H9 (cell line): ENCODE data around the gene SMARCAL1. TPM values are rescaled to one million over a fixed set of nuclear protein-coding genes. Genes with fewer than 3 reads are reported as not detected.

ENCODE experiments used
- DNase-seq: peaks from one replicate; pipeline ENCODE4 v3.0.0-alpha.2; 2017
- H2AFZ ChIP-seq: one replicate; pipeline ENCODE4 v1.6.1; 2013; ENCODE audit warnings: mild to moderate bottlenecking, low read length, control low read depth, moderate library complexity
- H2AK5ac ChIP-seq: 2 replicates; pipeline ENCODE4 v1.6.1; 2013; ENCODE audit warnings: low read length, control low read depth, mixed read lengths; ENCODE audit not compliant: insufficient read length
- H2BK120ac ChIP-seq: one replicate; pipeline ENCODE4 v1.6.1; 2013; ENCODE audit warnings: low read depth, mild to moderate bottlenecking, low read length, control low read depth, inconsistent platforms; ENCODE audit not compliant: poor library complexity, severe bottlenecking
- H2BK12ac ChIP-seq: 2 replicates; pipeline ENCODE4 v1.6.1; 2013; ENCODE audit warnings: low read length, control low read depth, mixed read lengths, low read depth; ENCODE audit not compliant: insufficient read length
- H2BK15ac ChIP-seq: 2 replicates; pipeline ENCODE4 v1.6.1; 2013; ENCODE audit warnings: low read depth, low read length, control low read depth
- H2BK20ac ChIP-seq: one replicate; pipeline ENCODE4 v1.6.1; 2013; ENCODE audit warnings: low read depth, mild to moderate bottlenecking, low read length, control low read depth, inconsistent platforms; ENCODE audit not compliant: poor library complexity, severe bottlenecking
- H2BK5ac ChIP-seq: 2 replicates; pipeline ENCODE4 v1.6.1; 2013; ENCODE audit warnings: low read length, control low read depth, mixed read lengths; ENCODE audit not compliant: insufficient read length
- H3K14ac ChIP-seq: 2 replicates; pipeline ENCODE4 v1.6.1; 2013; ENCODE audit warnings: low read length, control low read depth; ENCODE audit not compliant: insufficient read depth
- H3K18ac ChIP-seq: 2 replicates; pipeline ENCODE4 v1.6.1; 2013; ENCODE audit warnings: low read depth, mild to moderate bottlenecking, mixed read lengths, low read length, control low read depth; ENCODE audit not compliant: insufficient read length
- H3K23ac ChIP-seq: 2 replicates; pipeline ENCODE4 v1.6.1; 2013; ENCODE audit warnings: low read length, control low read depth, mixed read lengths, low read depth; ENCODE audit not compliant: insufficient read length
- H3K23me2 ChIP-seq: 2 replicates; pipeline ENCODE4 v1.6.1; 2013; ENCODE audit warnings: low read depth, mild to moderate bottlenecking, mixed read lengths, low read length, control low read depth; ENCODE audit not compliant: insufficient read length, poor library complexity, severe bottlenecking
- H3K27ac ChIP-seq: 2 replicates; pipeline ENCODE4 v1.5.1; 2013; ENCODE audit warnings: low read length, control low read depth, mixed read lengths, low read depth; ENCODE audit not compliant: insufficient read length
- H3K27me3 ChIP-seq: 2 replicates; pipeline ENCODE4 v1.6.1; 2013; ENCODE audit warnings: low read length, control low read depth, inconsistent platforms; ENCODE audit not compliant: insufficient read depth
- H3K4ac ChIP-seq: 2 replicates; pipeline ENCODE4 v1.6.1; 2013; ENCODE audit warnings: low read depth, mild to moderate bottlenecking, control low read depth, inconsistent platforms, low read length, moderate library complexity
- H3K4me1 ChIP-seq: 2 replicates; pipeline ENCODE4 v1.6.1; 2013; ENCODE audit warnings: low read length, control low read depth, inconsistent platforms; ENCODE audit not compliant: insufficient read depth
- H3K4me2 ChIP-seq: 2 replicates; pipeline ENCODE4 v1.6.1; 2013; ENCODE audit warnings: low read length, control low read depth, mixed read lengths; ENCODE audit not compliant: insufficient read length, insufficient read depth
- H3K56ac ChIP-seq: 2 replicates; pipeline ENCODE4 v1.6.1; 2013; ENCODE audit warnings: low read depth, mild to moderate bottlenecking, mixed read lengths, low read length, control low read depth; ENCODE audit not compliant: insufficient read length
- H3K79me1 ChIP-seq: 2 replicates; pipeline ENCODE4 v1.6.1; 2013; ENCODE audit warnings: low read depth, mild to moderate bottlenecking, moderate library complexity, low read length, control low read depth, inconsistent platforms; ENCODE audit not compliant: insufficient read depth, poor library complexity, severe bottlenecking
- H3K79me2 ChIP-seq: 2 replicates; pipeline ENCODE4 v1.6.1; 2013; ENCODE audit warnings: low read length, control low read depth, inconsistent platforms; ENCODE audit not compliant: insufficient read depth
- H3K9ac ChIP-seq: 2 replicates; pipeline ENCODE4 v1.6.1; 2013; ENCODE audit warnings: low read length, control low read depth, mixed read lengths; ENCODE audit not compliant: insufficient read length; ENCODE audit errors: extremely low read depth
- H3K9me3 ChIP-seq: one replicate; pipeline ENCODE4 v1.6.1; 2013; ENCODE audit warnings: low read depth, low read length, inconsistent platforms; ENCODE audit not compliant: control insufficient read depth
- H3T11ph ChIP-seq: one replicate; pipeline ENCODE4 v1.6.1; 2013; ENCODE audit warnings: mild to moderate bottlenecking, low read length, control low read depth, inconsistent platforms
- H4K20me1 ChIP-seq: one replicate; pipeline ENCODE4 v1.6.1; 2013; ENCODE audit not compliant: control insufficient read depth, insufficient read length, insufficient read depth
- H4K5ac ChIP-seq: 2 replicates; pipeline ENCODE4 v1.6.1; 2013; ENCODE audit warnings: low read depth, mild to moderate bottlenecking, mixed read lengths, low read length, control low read depth; ENCODE audit not compliant: insufficient read length
- H4K8ac ChIP-seq: replicated peaks from 2 replicates; pipeline ENCODE4 v1.6.1; 2013; ENCODE audit warnings: low read length, control low read depth, mixed read lengths, low read depth; ENCODE audit not compliant: insufficient read length
- H4K91ac ChIP-seq: 2 replicates; pipeline ENCODE4 v1.6.1; 2013; ENCODE audit warnings: low read depth, mild to moderate bottlenecking, moderate library complexity, mixed read lengths, low read length, control low read depth; ENCODE audit not compliant: insufficient read length
- H3K27ac Mint-ChIP-seq, 3 experiments: 2 replicates in 2 of 3; 3 replicates in 1 of 3; pipeline ENCODE4 v1.8.0; 2020 to 2021; ENCODE audit warnings: mixed read lengths in 3 of 3, mild to moderate bottlenecking in 1 of 3, moderate library complexity in 1 of 3
- H3K27me3 Mint-ChIP-seq: 2 replicates; pipeline ENCODE4 v1.8.0; 2021; ENCODE audit warnings: low read depth, mild to moderate bottlenecking, moderate library complexity, mixed read lengths
- H3K36me3 Mint-ChIP-seq, 3 experiments: 2 replicates in 2 of 3; 3 replicates in 1 of 3; pipeline ENCODE4 v1.8.0; 2020 to 2021; ENCODE audit warnings: low read depth in 3 of 3, mixed read lengths in 3 of 3; ENCODE audit not compliant: insufficient read depth in 1 of 3
- H3K4me1 Mint-ChIP-seq, 2 experiments: 2 replicates each; pipeline ENCODE4 v1.8.0; 2020; ENCODE audit warnings: mixed read lengths in 2 of 2
- H3K4me3 Mint-ChIP-seq, 2 experiments: 2 replicates in 1 of 2; 3 replicates in 1 of 2; pipeline ENCODE4 v1.8.0; 2020 to 2021; ENCODE audit warnings: mild to moderate bottlenecking in 2 of 2, mixed read lengths in 2 of 2, moderate library complexity in 1 of 2
- H3K9me3 Mint-ChIP-seq, 2 experiments: 2 replicates in 1 of 2; 3 replicates in 1 of 2; pipeline ENCODE4 v1.8.0; 2020; ENCODE audit warnings: mild to moderate bottlenecking in 2 of 2, mixed read lengths in 2 of 2, moderate library complexity in 1 of 2
- WGBS: extraction: QIAGEN DNeasy Blood & Tissue Kit; methylation state at CpG from one replicate; pipeline ENCODE4 v1.1.7; 2013; ENCODE audit warnings: missing lambda C conversion rate, low lambda C conversion rate, mixed read lengths; ENCODE audit not compliant: insufficient read length; ENCODE audit errors: extremely low coverage; 5-methylcytosine and 5-hydroxymethylcytosine counted together
- total RNA-seq: library from RNA; stranded (reverse); gene quantifications from 2 replicates; pipeline ENCODE4 v1.2.1, GENCODE V29; 2021
- TF ChIP-seq, protein P1 (sequence below): fragments of 200-600 bp; sonication (generic); conservative IDR thresholded peaks from 3 replicates; pipeline ENCODE4 v1.8.0; 2021; ENCODE audit warnings: antibody characterized with exemption, mild to moderate bottlenecking

The SMARCAL1 gene
- total RNA-seq, 1 experiment from 2014 or later: 16.5 TPM

DNA sequence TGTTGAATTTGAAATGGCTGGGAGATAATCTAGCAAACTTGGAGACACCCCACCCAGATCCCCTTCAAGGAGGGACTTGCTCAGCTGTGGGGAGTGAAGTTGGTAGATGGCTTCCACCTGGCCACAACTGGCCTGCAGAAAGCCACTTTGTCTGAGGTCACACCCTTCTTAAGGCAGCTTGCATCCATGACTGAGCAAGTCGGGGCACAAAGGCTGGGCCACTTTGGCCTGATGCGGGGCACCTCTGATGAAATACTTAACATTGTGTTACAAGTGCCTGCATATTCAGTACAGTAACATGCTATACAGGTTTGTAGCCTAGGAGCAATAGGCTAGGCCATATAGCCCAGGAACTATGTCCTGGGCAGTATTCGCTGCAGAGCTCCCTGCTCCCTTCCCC, 73.0 kb downstream of the SMARCAL1 start:
- no peak overlapping the region for H3K56ac ChIP-seq
- no peak overlapping the region for H4K5ac ChIP-seq
- no peak overlapping the region for H2BK12ac ChIP-seq
- H2AK5ac ChIP-seq: no peak overlapping the region
- no CpG with 5 or more reads among the region's 3 CpGs for WGBS
- no peaks in the 10 kb centered on the region for H3K9me3 ChIP-seq
- no peak overlapping the region for H2AFZ ChIP-seq
- H2BK120ac ChIP-seq: no peak overlapping the region
- no peak overlapping the region for H4K8ac ChIP-seq
- Mint-ChIP-seq H3K9me3 (no peaks in the 10 kb centered on the region), H3K27me3 (no peaks in the 10 kb centered on the region), H3K36me3 (peaks cover 0 to 11% (median 7%) of the 10 kb centered on the region in 3 experiments; a peak in 5 of 7 replicates), H3K4me3 (no peak overlapping the region), H3K27ac (no peak overlapping the region), H3K4me1 (no peaks in the 10 kb centered on the region)
- no peaks in the 10 kb centered on the region for H3K23me2 ChIP-seq
- H3K27ac ChIP-seq: no peak overlapping the region
- H4K91ac ChIP-seq: no peak overlapping the region
- DNase-seq: no peak
- H3K4me2 ChIP-seq: no peak overlapping the region
- no peaks in the 10 kb centered on the region for H3K27me3 ChIP-seq
- H2BK5ac ChIP-seq: no peak overlapping the region
- no peak overlapping the region for H2BK20ac ChIP-seq
- no peaks in the 10 kb centered on the region for H3K79me2 ChIP-seq
- no peaks in the 10 kb centered on the region for H4K20me1 ChIP-seq
- H3K4ac ChIP-seq: no peak overlapping the region
- no peak overlapping the region for H3K14ac ChIP-seq
- TF ChIP-seq, protein P1, sequence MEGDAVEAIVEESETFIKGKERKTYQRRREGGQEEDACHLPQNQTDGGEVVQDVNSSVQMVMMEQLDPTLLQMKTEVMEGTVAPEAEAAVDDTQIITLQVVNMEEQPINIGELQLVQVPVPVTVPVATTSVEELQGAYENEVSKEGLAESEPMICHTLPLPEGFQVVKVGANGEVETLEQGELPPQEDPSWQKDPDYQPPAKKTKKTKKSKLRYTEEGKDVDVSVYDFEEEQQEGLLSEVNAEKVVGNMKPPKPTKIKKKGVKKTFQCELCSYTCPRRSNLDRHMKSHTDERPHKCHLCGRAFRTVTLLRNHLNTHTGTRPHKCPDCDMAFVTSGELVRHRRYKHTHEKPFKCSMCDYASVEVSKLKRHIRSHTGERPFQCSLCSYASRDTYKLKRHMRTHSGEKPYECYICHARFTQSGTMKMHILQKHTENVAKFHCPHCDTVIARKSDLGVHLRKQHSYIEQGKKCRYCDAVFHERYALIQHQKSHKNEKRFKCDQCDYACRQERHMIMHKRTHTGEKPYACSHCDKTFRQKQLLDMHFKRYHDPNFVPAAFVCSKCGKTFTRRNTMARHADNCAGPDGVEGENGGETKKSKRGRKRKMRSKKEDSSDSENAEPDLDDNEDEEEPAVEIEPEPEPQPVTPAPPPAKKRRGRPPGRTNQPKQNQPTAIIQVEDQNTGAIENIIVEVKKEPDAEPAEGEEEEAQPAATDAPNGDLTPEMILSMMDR: no peak
- no peak overlapping the region for H3T11ph ChIP-seq
- H3K79me1 ChIP-seq: no peaks in the 10 kb centered on the region
- no peak overlapping the region for H3K9ac ChIP-seq
- H3K4me1 ChIP-seq: no peaks in the 10 kb centered on the region
- no peak overlapping the region for H2BK15ac ChIP-seq
- H3K23ac ChIP-seq: no peak overlapping the region
- H3K18ac ChIP-seq: no peak overlapping the region
